K562 (cell line): ENCODE data around the gene QSOX2.

Experiments
- CTCF ChIP-seq, 3 experiments: IDR thresholded peaks in 2 of 3; conservative IDR thresholded peaks in 1 of 3; 2 replicates each; pipeline ENCODE4 v1.5.1; 2011 to 2012; ENCODE audit warnings: low read length in 3 of 3, mild to moderate bottlenecking in 3 of 3, control low read depth in 2 of 3, improper control_type of control experiment in 1 of 3, inconsistent platforms in 1 of 3, low read depth in 1 of 3, mixed read lengths in 1 of 3, moderate library complexity in 1 of 3; ENCODE audit not compliant: insufficient read depth in 2 of 3
- EZH2 ChIP-seq: IDR thresholded peaks from 2 replicates; pipeline ENCODE4 v1.6.1; 2012; ENCODE audit warnings: low read depth, mild to moderate bottlenecking, inconsistent platforms, low read length, borderline replicate concordance
- FOSL1 ChIP-seq: fragments of 200-800 bp; sonication (Bioruptor generic); conservative IDR thresholded peaks from 2 replicates; pipeline ENCODE4 v1.6.1; 2016; ENCODE audit warnings: missing genetic modification characterization, missing compliant biosample characterization
- NBN ChIP-seq: fragments of 450-650 bp; IDR thresholded peaks from 2 replicates; pipeline ENCODE4 v1.6.1; 2016; ENCODE audit warnings: low read depth, mild to moderate bottlenecking
- POLR2A ChIP-seq: fragments of 450-650 bp; conservative IDR thresholded peaks from 2 replicates; pipeline ENCODE4 v1.6.1; 2016
- STAT5A ChIP-seq: IDR thresholded peaks from 2 replicates; pipeline ENCODE4 v1.6.1; 2012; ENCODE audit warnings: low read length, inconsistent platforms, borderline replicate concordance
- ZNF316 ChIP-seq: fragments of 450-650 bp; IDR thresholded peaks from 2 replicates; pipeline ENCODE4 v1.6.1; 2016
- ZNF449 ChIP-seq: fragments of 250-450 bp; sonication (Bioruptor Pico); IDR thresholded peaks from 2 replicates; pipeline ENCODE4 v1.8.0; 2022; ENCODE audit warnings: moderate library complexity, mild to moderate bottlenecking, inconsistent platforms

GRCh38 chr9:136249877-136250559 is 4.4 kb upstream of the QSOX2 start:
- TF ChIP-seq STAT5A: no peak
- no peak for TF ChIP-seq ZNF449 (CRISPR knock-in tag)
- no peak for TF ChIP-seq EZH2
- no peak for TF ChIP-seq ZNF316
- TF ChIP-seq POLR2A: no peak
- TF ChIP-seq NBN: no peak
- TF ChIP-seq CTCF (IDR thresholded peaks at IDR 0.05 in 2 of 3, conservative IDR thresholded peaks at IDR 0.05 in 1 of 3; ENCODE audit: insufficient read depth in 2 of 3, low read depth in 1 of 3, low read length in 3 of 3): 0 out of 6 replicates have a peak, but pooled peaks of 1 of the 3 experiments have one; percentile 10
- no peak for TF ChIP-seq FOSL1
